HEK293 (cell line): ENCODE data around the gene SAMD4B.
A peak's percentile ranks its signal among the peaks of the same experiment; 100 is the strongest.

Experiments
- BCL11A ChIP-seq: fragments of 450-650 bp; formaldehyde crosslinking; IDR thresholded peaks from 2 replicates; pipeline ENCODE4 v1.5.1; 2016; ENCODE audit warnings: low read depth, missing biosample characterization, missing genetic modification characterization
- KLF16 ChIP-seq: fragments of 450-650 bp; formaldehyde crosslinking; IDR thresholded peaks from 2 replicates; pipeline ENCODE4 v1.5.1; 2017; ENCODE audit warnings: missing biosample characterization, missing genetic modification characterization
- PBX3 ChIP-seq: sonication (generic); formaldehyde crosslinking; IDR thresholded peaks from 2 replicates; pipeline ENCODE4 v1.8.1; 2022; ENCODE audit warnings: mild to moderate bottlenecking, moderate library complexity, missing genetic modification reagents
- RBAK ChIP-seq: fragments of 450-650 bp; formaldehyde crosslinking; IDR thresholded peaks from 2 replicates; pipeline ENCODE4 v1.5.1; 2016; ENCODE audit warnings: missing biosample characterization, missing genetic modification characterization
- SP2 ChIP-seq: fragments of 450-650 bp; formaldehyde crosslinking; IDR thresholded peaks from 2 replicates; pipeline ENCODE4 v1.5.1; 2016; ENCODE audit warnings: missing biosample characterization, missing genetic modification characterization
- TSHZ1 ChIP-seq: fragments of 450-650 bp; formaldehyde crosslinking; IDR thresholded peaks from 2 replicates; pipeline ENCODE4 v1.5.1; 2016; ENCODE audit warnings: missing biosample characterization, missing genetic modification characterization, borderline replicate concordance
- YY2 ChIP-seq: fragments of 450-650 bp; formaldehyde crosslinking; IDR thresholded peaks from 2 replicates; pipeline ENCODE4 v1.5.1; 2016; ENCODE audit warnings: missing biosample characterization, missing genetic modification characterization
- ZBTB11 ChIP-seq: fragments of 450-650 bp; formaldehyde crosslinking; conservative IDR thresholded peaks from 2 replicates; pipeline ENCODE4 v1.5.1; 2016; ENCODE audit warnings: low read depth, missing biosample characterization, missing genetic modification characterization
- ZBTB26 ChIP-seq: fragments of 450-650 bp; formaldehyde crosslinking; optimal IDR thresholded peaks from 2 replicates; pipeline ENCODE3; 2016; ENCODE audit warnings: missing biosample characterization, mild to moderate bottlenecking, missing genetic modification characterization
- ZBTB48 ChIP-seq: fragments of 450-650 bp; formaldehyde crosslinking; IDR thresholded peaks from 2 replicates; pipeline ENCODE4 v1.5.1; 2016; ENCODE audit warnings: missing biosample characterization, missing genetic modification characterization
- ZFP69B ChIP-seq: fragments of 450-650 bp; formaldehyde crosslinking; IDR thresholded peaks from 2 replicates; pipeline ENCODE4 v1.5.1; 2016; ENCODE audit warnings: missing biosample characterization, missing genetic modification characterization
- ZNF18 ChIP-seq: fragments of 450-650 bp; formaldehyde crosslinking; IDR thresholded peaks from 2 replicates; pipeline ENCODE4 v1.5.1; 2016; ENCODE audit warnings: missing biosample characterization, missing genetic modification characterization
- ZNF211 ChIP-seq: fragments of 450-650 bp; formaldehyde crosslinking; IDR thresholded peaks from 2 replicates; pipeline ENCODE4 v1.5.1; 2016; ENCODE audit warnings: low read depth, missing biosample characterization, missing genetic modification characterization
- ZNF221 ChIP-seq: fragments of 450-650 bp; formaldehyde crosslinking; IDR thresholded peaks from 2 replicates; pipeline ENCODE4 v1.5.1; 2017; ENCODE audit warnings: missing biosample characterization, missing genetic modification characterization, borderline replicate concordance
- ZNF324 ChIP-seq: fragments of 450-650 bp; formaldehyde crosslinking; IDR thresholded peaks from 2 replicates; pipeline ENCODE4 v1.5.1; 2016; ENCODE audit warnings: missing biosample characterization, missing genetic modification characterization
- ZNF350 ChIP-seq: fragments of 450-650 bp; formaldehyde crosslinking; IDR thresholded peaks from 2 replicates; pipeline ENCODE4 v1.5.0; 2017; ENCODE audit warnings: missing biosample characterization, mild to moderate bottlenecking, missing genetic modification characterization
- ZNF449 ChIP-seq: fragments of 450-650 bp; formaldehyde crosslinking; IDR thresholded peaks from 2 replicates; pipeline ENCODE4 v1.5.1; 2017; ENCODE audit warnings: missing biosample characterization, mild to moderate bottlenecking, missing genetic modification characterization, moderate library complexity
- ZNF548 ChIP-seq: fragments of 450-650 bp; formaldehyde crosslinking; IDR thresholded peaks from 2 replicates; pipeline ENCODE4 v1.5.1; 2016; ENCODE audit warnings: missing biosample characterization, missing genetic modification characterization
- ZNF561 ChIP-seq: fragments of 450-650 bp; IDR thresholded peaks from 2 replicates; pipeline ENCODE4 v1.5.1; 2018; ENCODE audit warnings: missing biosample characterization, missing genetic modification characterization, borderline replicate concordance
- ZNF624 ChIP-seq: fragments of 450-650 bp; formaldehyde crosslinking; IDR thresholded peaks from 2 replicates; pipeline ENCODE4 v1.5.1; 2017; ENCODE audit warnings: missing biosample characterization, missing genetic modification characterization
- ZNF626 ChIP-seq: fragments of 450-650 bp; sonication (Bioruptor Pico); formaldehyde crosslinking; IDR thresholded peaks from 2 replicates; pipeline ENCODE4 v1.5.1; 2018; ENCODE audit warnings: missing biosample characterization, missing genetic modification characterization, inconsistent platforms
- ZNF785 ChIP-seq: fragments of 450-650 bp; formaldehyde crosslinking; IDR thresholded peaks from 2 replicates; pipeline ENCODE4 v1.5.1; 2016; ENCODE audit warnings: missing biosample characterization, missing genetic modification characterization
- ZNF837 ChIP-seq: fragments of 450-650 bp; formaldehyde crosslinking; IDR thresholded peaks from 2 replicates; pipeline ENCODE4 v1.5.1; 2016; ENCODE audit warnings: missing biosample characterization, missing genetic modification characterization
- ZSCAN16 ChIP-seq: fragments of 450-650 bp; formaldehyde crosslinking; IDR thresholded peaks from 2 replicates; pipeline ENCODE4 v1.5.1; 2016; ENCODE audit warnings: missing biosample characterization, missing genetic modification characterization
- ZSCAN23 ChIP-seq: fragments of 450-650 bp; formaldehyde crosslinking; IDR thresholded peaks from 2 replicates; pipeline ENCODE4 v1.5.1; 2016; ENCODE audit warnings: missing biosample characterization, missing genetic modification characterization
- ZSCAN30 ChIP-seq: fragments of 450-650 bp; IDR thresholded peaks from 2 replicates; pipeline ENCODE4 v1.5.1; 2018; ENCODE audit warnings: missing biosample characterization, mild to moderate bottlenecking, missing genetic modification characterization, moderate library complexity

The SAMD4B gene

GRCh38 chr19:39402346-39403300 lies 60.4 kb downstream of the SAMD4B start (continued):
- peak; percentile 98 for TF ChIP-seq ZNF785 (tag by site-specific recombination)
- peak; percentile 49; the same call in 1 of the 2 replicates for TF ChIP-seq ZFP69B (tag by site-specific recombination)
- TF ChIP-seq ZNF837 (tag by site-specific recombination): peak; percentile 65; the same call in 1 of the 2 replicates
- peak; percentile 47 for TF ChIP-seq ZNF324 (tag by site-specific recombination)
- no peak for TF ChIP-seq ZNF350 (tag by site-specific recombination)
- peak; percentile 71; the same call in 1 of the 2 replicates for TF ChIP-seq YY2 (tag by site-specific recombination)
- TF ChIP-seq ZSCAN23 (tag by site-specific recombination): 0 out of 2 replicates have a peak, but pooled peaks have one; percentile 21
- TF ChIP-seq BCL11A (tag by site-specific recombination): peak; percentile 76; the same call in 1 of the 2 replicates
- no peak for TF ChIP-seq ZNF548 (tag by site-specific recombination)
- TF ChIP-seq ZNF626 (tag by site-specific recombination): no peak
- peak; percentile 72 for TF ChIP-seq ZSCAN16 (tag by site-specific recombination)
- TF ChIP-seq PBX3 (CRISPR knock-in tag): 0 out of 2 replicates have a peak, but pooled peaks have one; percentile 12
- peak; percentile 85 for TF ChIP-seq ZBTB11
- TF ChIP-seq ZNF18 (tag by site-specific recombination): peak; percentile 98
- 0 out of 2 replicates have a peak, but pooled peaks have one; percentile 24 for TF ChIP-seq ZNF211 (tag by site-specific recombination)
- 0 out of 2 replicates have a peak, but pooled peaks have one; percentile 66 for TF ChIP-seq ZNF449 (tag by site-specific recombination)
- TF ChIP-seq ZBTB48 (tag by site-specific recombination): peak; percentile 87
- peak; percentile 96 for TF ChIP-seq ZNF561 (tag by site-specific recombination)
- peak; percentile 95 for TF ChIP-seq ZSCAN30 (tag by site-specific recombination)
- TF ChIP-seq RBAK (tag by site-specific recombination): no peak
- TF ChIP-seq ZNF624 (tag by site-specific recombination): no peak
- peak; percentile 100 for TF ChIP-seq ZBTB26 (tag by site-specific recombination)
- TF ChIP-seq ZNF221: no peak
- TF ChIP-seq SP2 (tag by site-specific recombination): peak; percentile 88
- TF ChIP-seq KLF16: peak; percentile 96
- TF ChIP-seq TSHZ1 (tag by site-specific recombination): peak; percentile 53; the same call in 1 of the 2 replicates
